Colonic mucosa (tissue), 4 donors: Measurements from ENCODE around the gene PAX3. TPM values are rescaled to one million over a fixed set of nuclear protein-coding genes. Genes with fewer than 3 reads are reported as not detected.

Experiments
- DNase-seq: peaks from one replicate; pipeline ENCODE4 v3.0.0-alpha.2; 2020
- H3K27ac ChIP-seq: fragments of 200-600 bp; one replicate; pipeline ENCODE4 v1.8.0; 2021
- H3K27me3 ChIP-seq: fragments of 200-600 bp; one replicate; pipeline ENCODE4 v1.8.0; 2021
- H3K36me3 ChIP-seq: fragments of 200-600 bp; one replicate; pipeline ENCODE4 v1.8.0; 2021
- H3K4me1 ChIP-seq: fragments of 200-600 bp; one replicate; pipeline ENCODE4 v1.8.0; 2021; ENCODE audit warnings: mild to moderate bottlenecking
- H3K4me3 ChIP-seq: fragments of 200-600 bp; one replicate; pipeline ENCODE4 v1.8.0; 2021
- H3K9ac ChIP-seq, 2 donors: one replicate each; pipeline ENCODE4 v1.7.0; 2013; ENCODE audit warnings: control low read depth in 2 of 2, low read depth in 2 of 2, low read length in 2 of 2
- H3K9me3 ChIP-seq: fragments of 200-600 bp; one replicate; pipeline ENCODE4 v1.8.0; 2021
- intact Hi-C: fragments of 100-400 bp; cut with DNase I; formaldehyde crosslinking; loops from one replicate; pipeline ENCODE4 v1.14.1; 2022
- total RNA-seq, 2 donors: library from RNA; stranded (reverse); fragmentation: NEBNext Ultra II Directional in 1 of 2; extraction: Animal tissue kit (Norgen Biotek cat#: 25700) in 1 of 2; gene quantifications; one replicate each; pipeline ENCODE4 v1.2.1, GENCODE V29; 2021
- TF ChIP-seq, protein P1 (sequence below): fragments of 200-600 bp; IDR thresholded peaks from one replicate; pipeline ENCODE4 v1.8.0; 2022; ENCODE audit warnings: antibody characterized with exemption, mild to moderate bottlenecking
- donor health status: healthy.
- donor health status: DM: no; HTN: no; CAD: no.
- donor health status: DM: no; HTN: no; CAD: no.

The PAX3 gene
- total RNA-seq, 2 donors from 2014 or later, result 0.16 TPM; not detected in 1

DNA sequence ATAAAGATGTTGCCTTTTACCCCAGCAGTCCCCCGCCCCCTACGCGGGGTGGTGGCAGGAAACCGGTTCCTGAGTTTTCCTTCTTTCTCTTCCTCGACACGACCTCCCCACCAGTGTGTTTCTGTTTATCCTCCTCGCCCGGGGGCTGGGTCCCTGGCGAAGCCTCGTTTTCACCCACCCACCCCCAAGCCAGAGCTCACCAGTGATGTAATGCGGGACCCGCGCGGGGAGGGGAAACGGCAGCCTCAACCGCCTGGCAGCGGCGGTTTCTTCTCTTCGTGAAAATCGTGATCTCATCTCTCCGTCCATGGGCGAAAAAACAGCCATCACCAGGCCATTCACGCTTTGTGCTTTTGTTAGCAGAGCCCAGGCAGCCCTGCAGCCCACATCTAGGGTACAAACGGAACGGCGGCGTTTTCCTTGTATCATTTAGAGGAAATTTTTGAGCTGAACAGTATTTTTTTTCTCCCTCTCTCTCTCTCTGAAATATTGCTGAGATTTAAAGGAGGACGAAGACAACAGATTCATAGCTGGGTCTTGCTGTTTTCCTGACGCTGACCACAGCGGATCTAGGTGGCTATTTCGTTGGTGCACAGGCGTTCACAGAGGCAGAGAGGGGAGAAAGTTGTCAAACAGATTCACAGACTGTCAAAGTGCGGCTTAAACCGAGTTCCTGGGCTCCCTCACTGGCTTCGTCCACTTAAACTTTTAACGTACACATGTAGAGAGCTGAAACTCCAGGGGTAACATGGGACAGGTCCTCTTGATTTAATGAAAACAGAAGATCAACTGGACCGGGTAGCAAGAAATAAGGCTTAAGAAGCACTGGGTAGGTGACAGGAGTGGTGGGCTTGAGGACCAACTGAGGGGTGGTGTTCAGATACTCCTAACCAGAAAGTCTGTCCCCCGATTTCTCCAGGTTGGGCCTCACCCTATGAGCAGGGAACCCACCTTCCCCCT, 21.9 kb upstream of the PAX3 start:
- TF ChIP-seq, protein P1, sequence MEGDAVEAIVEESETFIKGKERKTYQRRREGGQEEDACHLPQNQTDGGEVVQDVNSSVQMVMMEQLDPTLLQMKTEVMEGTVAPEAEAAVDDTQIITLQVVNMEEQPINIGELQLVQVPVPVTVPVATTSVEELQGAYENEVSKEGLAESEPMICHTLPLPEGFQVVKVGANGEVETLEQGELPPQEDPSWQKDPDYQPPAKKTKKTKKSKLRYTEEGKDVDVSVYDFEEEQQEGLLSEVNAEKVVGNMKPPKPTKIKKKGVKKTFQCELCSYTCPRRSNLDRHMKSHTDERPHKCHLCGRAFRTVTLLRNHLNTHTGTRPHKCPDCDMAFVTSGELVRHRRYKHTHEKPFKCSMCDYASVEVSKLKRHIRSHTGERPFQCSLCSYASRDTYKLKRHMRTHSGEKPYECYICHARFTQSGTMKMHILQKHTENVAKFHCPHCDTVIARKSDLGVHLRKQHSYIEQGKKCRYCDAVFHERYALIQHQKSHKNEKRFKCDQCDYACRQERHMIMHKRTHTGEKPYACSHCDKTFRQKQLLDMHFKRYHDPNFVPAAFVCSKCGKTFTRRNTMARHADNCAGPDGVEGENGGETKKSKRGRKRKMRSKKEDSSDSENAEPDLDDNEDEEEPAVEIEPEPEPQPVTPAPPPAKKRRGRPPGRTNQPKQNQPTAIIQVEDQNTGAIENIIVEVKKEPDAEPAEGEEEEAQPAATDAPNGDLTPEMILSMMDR, result no peak
- Histone ChIP-seq H3K9ac (peak overlapping the region in 1 of 2 donors; percentile 8), H3K27ac (no peak overlapping the region), H3K27me3 (peaks cover 15% of the 10 kb centered on the region), H3K4me1 (no peaks in the 10 kb centered on the region), H3K4me3 (peak overlapping the region; percentile 56), H3K9me3 (no peaks in the 10 kb centered on the region), H3K36me3 (no peaks in the 10 kb centered on the region)
- intact Hi-C loops, result loop anchor here (10.0 kb wide), 1 partner anchor 164 kb away; no protein-coding TSS in a partner anchor
- DNase-seq, result peak; percentile 20

- Histone ChIP-seq H3K36me3 (no peaks in the 10 kb centered on the region), H3K9ac (peak overlapping the region in 1 of 2 donors; percentile 50), H3K4me3 (peak overlapping the region; percentile 56), H3K27ac (no peak overlapping the region), H3K9me3 (no peaks in the 10 kb centered on the region), H3K27me3 (peaks cover 15% of the 10 kb centered on the region), H3K4me1 (no peaks in the 10 kb centered on the region)
- DNase-seq, result peak; percentile 25
- intact Hi-C loops, result loop anchor here (5.0 to 10.0 kb wide), 3 partner anchors 165 to 292 kb away; no protein-coding TSS in a partner anchor
- TF ChIP-seq, protein P1, result no peak
Measured at GRCh38 chr2:222319586-222320435, 21.0 kb upstream of the PAX3 start.

DNA sequence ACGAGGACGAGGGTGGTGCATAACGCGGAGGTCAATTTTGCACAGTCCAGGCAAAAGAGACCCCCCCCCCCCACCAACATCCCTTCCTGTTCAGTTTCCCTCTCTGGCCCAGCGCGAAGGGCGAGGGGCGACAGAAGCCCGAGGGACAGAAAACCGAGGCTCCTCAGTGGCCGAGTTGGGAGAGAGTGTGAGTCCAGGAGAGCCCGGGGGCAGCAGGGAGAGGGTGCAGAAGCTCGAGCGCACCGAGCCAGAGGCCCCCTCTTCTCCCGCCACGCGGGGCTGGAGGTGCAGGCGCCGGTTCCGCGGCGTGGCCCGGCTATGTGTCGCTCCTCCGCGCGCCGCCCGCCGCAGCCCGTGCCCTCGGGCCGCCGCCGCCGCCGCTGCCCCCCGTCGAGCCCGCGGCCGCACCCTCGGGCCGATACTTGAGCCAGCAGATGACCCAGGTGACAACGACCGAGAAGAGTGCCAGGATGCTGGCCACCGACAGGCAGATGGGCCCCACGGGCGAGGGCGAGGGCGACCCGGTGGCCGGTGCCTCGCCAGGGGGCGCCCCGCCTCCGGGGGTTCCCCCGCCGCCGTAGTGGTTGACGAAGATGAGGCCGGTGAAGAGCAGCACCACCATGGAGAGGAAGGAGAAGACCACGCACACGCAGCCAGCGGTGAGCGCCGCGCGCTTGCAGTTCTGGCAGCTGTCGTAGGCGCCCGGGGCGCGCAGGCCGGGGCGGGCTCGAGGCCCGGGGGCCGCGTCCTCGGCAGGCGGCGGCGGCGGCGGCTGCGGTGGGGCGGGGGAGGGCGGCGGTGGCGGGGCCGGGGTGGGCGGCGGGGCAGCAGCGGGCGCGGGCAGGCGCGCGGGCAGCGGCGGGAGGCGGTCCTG, 20.2 kb upstream of the PAX3 start:
- intact Hi-C loops, result loop anchor here (5.0 kb wide), 2 partner anchors 243 to 293 kb away; no protein-coding TSS in a partner anchor
- peak overlapping the region; percentile 35 for H3K4me3 ChIP-seq
- H3K9ac ChIP-seq, result peak overlapping the region in 1 of 2 donors; percentile 33

GRCh38 chr2:222318026-222318711, 19.4 kb upstream of the PAX3 start:
- Histone ChIP-seq H3K9me3 (no peaks in the 10 kb centered on the region), H3K9ac (peak overlapping the region in 1 of 2 donors; percentile 26), H3K4me3 (peak overlapping the region; percentile 35), H3K4me1 (no peaks in the 10 kb centered on the region), H3K27ac (no peak overlapping the region), H3K27me3 (peaks cover 28% of the 10 kb centered on the region), H3K36me3 (no peaks in the 10 kb centered on the region)
- TF ChIP-seq, protein P1, result peak; percentile 44
- intact Hi-C loops, result loop anchor here (5.0 kb wide), 2 partner anchors 244 to 294 kb away; no protein-coding TSS in a partner anchor
- peak; percentile 82 for DNase-seq

More for the DNA sequence above, 20.2 kb upstream of the PAX3 start:
- TF ChIP-seq, protein P1, result no peak
- DNase-seq, result peak; percentile 38
- peaks cover 21% of the 10 kb centered on the region for H3K27me3 ChIP-seq
- no peaks in the 10 kb centered on the region for H3K9me3 ChIP-seq
- H3K27ac ChIP-seq, result no peak overlapping the region
- H3K36me3 ChIP-seq, result no peaks in the 10 kb centered on the region
- no peaks in the 10 kb centered on the region for H3K4me1 ChIP-seq
